HepG2 (cell line): ENCODE results near the gene BRCA2. TPM values are rescaled to one million over a fixed set of nuclear protein-coding genes. Genes with fewer than 3 reads are reported as not detected.

ENCODE experiments used
- CENPT ChIP-seq: sonication (generic); formaldehyde crosslinking; IDR thresholded peaks from 2 replicates; pipeline ENCODE4 v1.8.0; 2022; ENCODE audit warnings: low read depth, mild to moderate bottlenecking, moderate library complexity, missing genetic modification reagents
- DPF2 ChIP-seq: sonication (generic); formaldehyde crosslinking; IDR thresholded peaks from 2 replicates; pipeline ENCODE4 v1.4.0; 2020; ENCODE audit warnings: mild to moderate bottlenecking, low read depth, missing genetic modification reagents, borderline replicate concordance
- FOXA1 ChIP-seq, 2 experiments: fragments of 450-650 bp in 1 of 2; sonication (generic) in 1 of 2; formaldehyde crosslinking in 1 of 2; IDR thresholded peaks; 2 replicates each; pipeline versions ENCODE4 v1.4.0 to v1.6.1; 2016 to 2020; ENCODE audit warnings: missing genetic modification reagents in 1 of 2
- HMG20B ChIP-seq: conservative IDR thresholded peaks from 2 replicates; pipeline ENCODE4 v1.6.1; 2016; ENCODE audit warnings: missing genetic modification reagents, missing compliant biosample characterization
- KDM1A ChIP-seq: IDR thresholded peaks from 2 replicates; pipeline ENCODE4 v1.6.1; 2016; ENCODE audit warnings: missing compliant biosample characterization
- KLF11 ChIP-seq: IDR thresholded peaks from 2 replicates; pipeline ENCODE4 v1.6.1; 2016; ENCODE audit warnings: missing compliant biosample characterization
- KMT2B ChIP-seq: IDR thresholded peaks from 2 replicates; pipeline ENCODE4 v1.6.1; 2016; ENCODE audit warnings: missing genetic modification reagents, missing compliant biosample characterization
- RFXAP ChIP-seq: sonication (generic); formaldehyde crosslinking; IDR thresholded peaks from 2 replicates; pipeline ENCODE4 v1.4.0; 2020; ENCODE audit warnings: missing genetic modification reagents, borderline replicate concordance
- SRF ChIP-seq: IDR thresholded peaks from 2 replicates; pipeline ENCODE4 v1.6.1; 2011; ENCODE audit warnings: mild to moderate bottlenecking, low read depth, low read length, moderate library complexity
- STAG1 ChIP-seq: sonication (generic); formaldehyde crosslinking; IDR thresholded peaks from 2 replicates; pipeline ENCODE4 v1.4.0; 2020; ENCODE audit warnings: missing genetic modification reagents
- SYNCRIP ChIP-seq: fragments of 200-400 bp; formaldehyde crosslinking; IDR thresholded peaks from 2 replicates; pipeline ENCODE4 v1.6.1; 2018; ENCODE audit warnings: mild to moderate bottlenecking, low read depth, low read length; ENCODE audit not compliant: insufficient read depth
- TGIF2 ChIP-seq: IDR thresholded peaks from 2 replicates; pipeline ENCODE4 v1.6.1; 2016; ENCODE audit warnings: control low read depth, missing compliant biosample characterization
- TOE1 ChIP-seq: sonication (generic); formaldehyde crosslinking; IDR thresholded peaks from 2 replicates; pipeline ENCODE4 v1.4.0; 2020; ENCODE audit warnings: mild to moderate bottlenecking, missing genetic modification reagents
- ZKSCAN8 ChIP-seq: IDR thresholded peaks from 2 replicates; pipeline ENCODE4 v1.6.1; 2016; ENCODE audit warnings: borderline replicate concordance, missing genetic modification reagents, missing compliant biosample characterization
- ZMYM2 ChIP-seq: sonication (generic); formaldehyde crosslinking; IDR thresholded peaks from 2 replicates; pipeline ENCODE4 v1.8.0; 2022; ENCODE audit warnings: mild to moderate bottlenecking, missing genetic modification reagents
- ZMYM3 ChIP-seq: sonication (generic); formaldehyde crosslinking; IDR thresholded peaks from 2 replicates; pipeline ENCODE4 v1.5.1; 2020; ENCODE audit warnings: mild to moderate bottlenecking, missing genetic modification reagents
- ZNF235 ChIP-seq: sonication (generic); formaldehyde crosslinking; IDR thresholded peaks from 2 replicates; pipeline ENCODE4 v1.8.1; 2023; ENCODE audit warnings: mild to moderate bottlenecking, missing genetic modification reagents, borderline replicate concordance
- ZNF276 ChIP-seq: sonication (generic); formaldehyde crosslinking; IDR thresholded peaks from 2 replicates; pipeline ENCODE4 v1.4.0; 2020; ENCODE audit warnings: mild to moderate bottlenecking, low read depth, missing genetic modification reagents
- ZNF282 ChIP-seq: fragments of 450-650 bp; IDR thresholded peaks from 2 replicates; pipeline ENCODE4 v1.6.1; 2018; ENCODE audit not compliant: partially characterized antibody
- ZNF326 ChIP-seq: sonication (generic); formaldehyde crosslinking; IDR thresholded peaks from 2 replicates; pipeline ENCODE4 v1.4.0; 2020; ENCODE audit warnings: missing genetic modification reagents, borderline replicate concordance
- ZNF549 ChIP-seq: sonication (generic); formaldehyde crosslinking; IDR thresholded peaks from 2 replicates; pipeline ENCODE4 v1.5.0; 2020; ENCODE audit warnings: missing genetic modification reagents
- ZNF614 ChIP-seq: IDR thresholded peaks from 2 replicates; pipeline ENCODE4 v1.6.1; 2018; ENCODE audit warnings: missing biosample characterization, missing genetic modification reagents, inconsistent platforms, borderline replicate concordance
- polyA plus RNA-seq, 8 experiments: library from polyadenylated mRNA; depleted of rRNA in 3 of 8; stranded (reverse) in 7 of 8; unstranded in 1 of 8; fragments of >200 nt; fragmentation: Illumina TruSeq in 4 of 8; extraction: Trizol in 4 of 8; gene quantifications; 2 replicates each; pipeline versions ENCODE4 v1.2.1 to v1.2.3, GENCODE V29; 2011 to 2016; ENCODE audit warnings: low read depth in 4 of 8, missing spikeins in 1 of 8, mixed read lengths in 1 of 8; ENCODE audit not compliant: insufficient read depth in 1 of 8
- total RNA-seq, 5 experiments: library from RNA; depleted of rRNA; stranded (reverse); fragments of >200 nt; fragmentation: Illumina TruSeq; extraction: Trizol; gene quantifications; 2 replicates each; pipeline ENCODE4 v1.2.3, GENCODE V29; 2016; ENCODE audit warnings: low read depth in 1 of 5
- TF ChIP-seq, protein P1 (sequence below): sonication (generic); formaldehyde crosslinking; IDR thresholded peaks from 2 replicates; pipeline ENCODE4 v1.4.0; 2020; ENCODE audit warnings: missing genetic modification reagents
- TF ChIP-seq, protein P2 (sequence below): sonication (generic); formaldehyde crosslinking; IDR thresholded peaks from 2 replicates; pipeline ENCODE4 v1.9.0; 2021; ENCODE audit warnings: missing genetic modification reagents, mild to moderate bottlenecking, borderline replicate concordance
- TF ChIP-seq, protein P3 (sequence below): sonication (generic); formaldehyde crosslinking; IDR thresholded peaks from 2 replicates; pipeline ENCODE4 v1.8.1; 2022; ENCODE audit warnings: mild to moderate bottlenecking, missing genetic modification reagents

The BRCA2 gene
- total and polyA plus RNA-seq, 2 of the 13 experiments (the other 11 are each of a cell fraction or from before 2014, with no cell fraction given): 3.1 to 24.6 TPM

DNA sequence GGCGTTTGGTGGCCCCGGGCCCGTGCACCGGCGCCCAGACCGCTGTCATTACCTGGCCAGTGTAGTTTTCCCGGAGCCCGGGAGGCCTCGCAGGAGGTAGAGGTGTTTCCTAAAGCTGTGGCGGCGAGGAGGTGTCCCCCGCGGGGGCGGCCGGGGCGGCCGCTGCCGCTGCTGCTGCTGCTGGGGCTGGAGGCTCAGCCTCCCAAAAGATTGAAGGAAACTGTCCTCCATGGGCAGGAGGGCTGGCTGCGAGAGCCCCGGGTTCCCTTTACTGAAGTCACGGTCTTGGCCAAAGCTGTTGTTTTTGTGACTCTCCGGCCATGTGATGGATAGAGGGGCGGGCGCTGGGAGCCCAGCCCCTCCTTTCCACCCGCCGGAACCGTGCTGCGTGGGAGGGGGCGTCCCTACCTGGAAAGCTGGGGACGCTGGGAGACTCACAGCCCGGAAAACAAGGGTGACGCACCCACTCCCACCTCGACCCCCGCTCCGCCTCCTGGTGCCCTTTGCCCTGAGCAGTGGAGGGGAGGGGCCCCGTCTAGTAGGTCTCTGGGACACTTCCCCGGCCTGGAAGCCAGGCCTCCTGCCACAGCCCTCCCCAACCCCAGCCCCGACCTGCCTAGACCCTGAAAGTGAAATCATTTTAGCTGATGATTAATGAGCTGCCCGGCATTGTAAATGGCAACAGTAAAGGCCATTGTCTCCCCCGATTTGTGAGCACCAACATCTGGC is 112.7 kb downstream of the BRCA2 start, which contains the start of gene N4BP2L1 (continued):
- TF ChIP-seq, protein P1, sequence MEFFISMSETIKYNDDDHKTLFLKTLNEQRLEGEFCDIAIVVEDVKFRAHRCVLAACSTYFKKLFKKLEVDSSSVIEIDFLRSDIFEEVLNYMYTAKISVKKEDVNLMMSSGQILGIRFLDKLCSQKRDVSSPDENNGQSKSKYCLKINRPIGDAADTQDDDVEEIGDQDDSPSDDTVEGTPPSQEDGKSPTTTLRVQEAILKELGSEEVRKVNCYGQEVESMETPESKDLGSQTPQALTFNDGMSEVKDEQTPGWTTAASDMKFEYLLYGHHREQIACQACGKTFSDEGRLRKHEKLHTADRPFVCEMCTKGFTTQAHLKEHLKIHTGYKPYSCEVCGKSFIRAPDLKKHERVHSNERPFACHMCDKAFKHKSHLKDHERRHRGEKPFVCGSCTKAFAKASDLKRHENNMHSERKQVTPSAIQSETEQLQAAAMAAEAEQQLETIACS (CRISPR knock-in tag): no peak
- TF ChIP-seq ZNF235 (CRISPR knock-in tag) (no peak), ZMYM3 (CRISPR knock-in tag) (no peak; the same call in 1 of the 2 replicates), SRF (no peak), KMT2B (peak; percentile 75), DPF2 (CRISPR knock-in tag) (peak; percentile 21; the same call in 1 of the 2 replicates), HMG20B (0 out of 2 replicates have a peak, but pooled peaks have one; percentile 60), ZNF276 (no peak), KLF11 (CRISPR knock-in tag) (peak; percentile 69), KDM1A (CRISPR knock-in tag) (no peak), ZNF326 (CRISPR knock-in tag) (no peak), ZKSCAN8 (CRISPR knock-in tag) (peak; percentile 46; the same call in 1 of the 2 replicates), ZNF549 (CRISPR knock-in tag) (no peak), RFXAP (peak; percentile 33; the same call in 1 of the 2 replicates), STAG1 (CRISPR knock-in tag) (peak; percentile 29), TOE1 (CRISPR knock-in tag) (no peak), TGIF2 (CRISPR knock-in tag) (0 out of 2 replicates have a peak, but pooled peaks have one; percentile 12), ZMYM2 (no peak), ZNF614 (CRISPR knock-in tag) (no peak), SYNCRIP (no peak), ZNF282 (no peak), FOXA1 (IDR thresholded peaks at IDR 0.05) (no peak), FOXA1 (CRISPR knock-in tag; IDR thresholded peaks at IDR 0.05) (no peak; the same call in 1 of the 2 replicates), CENPT (CRISPR knock-in tag) (no peak)
- TF ChIP-seq, protein P2, sequence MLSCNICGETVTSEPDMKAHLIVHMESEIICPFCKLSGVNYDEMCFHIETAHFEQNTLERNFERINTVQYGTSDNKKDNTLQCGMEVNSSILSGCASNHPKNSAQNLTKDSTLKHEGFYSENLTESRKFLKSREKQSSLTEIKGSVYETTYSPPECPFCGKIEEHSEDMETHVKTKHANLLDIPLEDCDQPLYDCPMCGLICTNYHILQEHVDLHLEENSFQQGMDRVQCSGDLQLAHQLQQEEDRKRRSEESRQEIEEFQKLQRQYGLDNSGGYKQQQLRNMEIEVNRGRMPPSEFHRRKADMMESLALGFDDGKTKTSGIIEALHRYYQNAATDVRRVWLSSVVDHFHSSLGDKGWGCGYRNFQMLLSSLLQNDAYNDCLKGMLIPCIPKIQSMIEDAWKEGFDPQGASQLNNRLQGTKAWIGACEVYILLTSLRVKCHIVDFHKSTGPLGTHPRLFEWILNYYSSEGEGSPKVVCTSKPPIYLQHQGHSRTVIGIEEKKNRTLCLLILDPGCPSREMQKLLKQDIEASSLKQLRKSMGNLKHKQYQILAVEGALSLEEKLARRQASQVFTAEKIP (CRISPR knock-in tag): no peak
- TF ChIP-seq, protein P3, sequence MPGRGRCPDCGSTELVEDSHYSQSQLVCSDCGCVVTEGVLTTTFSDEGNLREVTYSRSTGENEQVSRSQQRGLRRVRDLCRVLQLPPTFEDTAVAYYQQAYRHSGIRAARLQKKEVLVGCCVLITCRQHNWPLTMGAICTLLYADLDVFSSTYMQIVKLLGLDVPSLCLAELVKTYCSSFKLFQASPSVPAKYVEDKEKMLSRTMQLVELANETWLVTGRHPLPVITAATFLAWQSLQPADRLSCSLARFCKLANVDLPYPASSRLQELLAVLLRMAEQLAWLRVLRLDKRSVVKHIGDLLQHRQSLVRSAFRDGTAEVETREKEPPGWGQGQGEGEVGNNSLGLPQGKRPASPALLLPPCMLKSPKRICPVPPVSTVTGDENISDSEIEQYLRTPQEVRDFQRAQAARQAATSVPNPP (CRISPR knock-in tag): no peak
